Endothelial cell of umbilical vein (primary cell): ENCODE data around the gene ATP13A4.

ENCODE experiments used
- CTCF ChIP-seq, 2 donors: IDR thresholded peaks; 1 replicate in 1 of 2; 2 replicates in 1 of 2; pipeline ENCODE4 v1.5.1; 2011; ENCODE audit warnings: low read length in 2 of 2, mild to moderate bottlenecking in 2 of 2, moderate library complexity in 2 of 2, control low read depth in 1 of 2, inconsistent platforms in 1 of 2, low read depth in 1 of 2; ENCODE audit not compliant: insufficient read depth in 1 of 2; ENCODE audit errors: extremely low read depth in 1 of 2
- FOS ChIP-seq: IDR thresholded peaks from 2 replicates; pipeline ENCODE4 v1.6.1; 2011; ENCODE audit warnings: mild to moderate bottlenecking, low read length, moderate library complexity, borderline replicate concordance; ENCODE audit not compliant: insufficient read depth
- POLR2A ChIP-seq: IDR thresholded peaks from 2 replicates; pipeline ENCODE4 v1.6.1; 2012; ENCODE audit warnings: low read depth, mild to moderate bottlenecking, control low read depth, low read length

DNA sequence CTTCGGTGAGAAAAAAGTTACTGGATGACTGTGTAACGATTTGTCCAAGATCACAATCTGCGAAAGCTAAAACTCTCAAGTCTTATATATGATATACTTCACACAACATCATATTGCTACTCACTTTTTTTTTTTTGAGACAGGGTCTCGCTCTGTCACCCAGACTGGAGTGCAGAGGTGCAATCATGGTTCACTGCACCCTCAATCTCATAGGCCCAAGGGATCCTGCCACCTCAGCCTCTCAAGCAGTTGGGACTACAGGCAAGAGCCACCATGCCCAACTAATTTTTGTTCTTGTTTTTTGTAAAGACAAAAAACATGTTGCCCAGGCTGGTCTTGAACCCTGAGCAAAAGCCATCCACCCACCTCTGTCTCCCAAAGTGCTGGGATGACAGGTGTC, 5.4 kb upstream of the ATP13A4 start:
- TF ChIP-seq FOS (no peak), CTCF (IDR thresholded peaks at IDR 0.05; ENCODE audit: extremely low read depth in 1 of 2, insufficient read depth in 1 of 2, low read depth in 1 of 2, low read length in 2 of 2) (no peak), POLR2A (no peak)
